LNCaP clone FGC (cell line): ENCODE results near the gene SRSF4.

ENCODE experiments used
- DNase-seq: peaks from one replicate; pipeline ENCODE4 v3.0.0-alpha.2; 2011; ENCODE audit warnings: low read depth
- H3K4me3 ChIP-seq: 2 replicates; pipeline ENCODE4 v1.5.1; 2011; ENCODE audit warnings: mild to moderate bottlenecking, low read depth, low read length, control low read depth
- CTCF ChIP-seq: IDR thresholded peaks from 2 replicates; pipeline ENCODE4 v1.5.1; 2012; ENCODE audit warnings: mild to moderate bottlenecking; ENCODE audit not compliant: control insufficient read depth, insufficient read depth; ENCODE audit errors: extremely low read depth

SRSF4 gene

GRCh38 chr1:29166291-29166878 is 15.3 kb downstream of the SRSF4 start:
- no peak overlapping the region for H3K4me3 ChIP-seq
- no peak for TF ChIP-seq CTCF
- no peak for DNase-seq

- no peak overlapping the region for H3K4me3 ChIP-seq
- DNase-seq, result no peak
- TF ChIP-seq CTCF, result no peak
Observed at GRCh38 chr1:29164588-29164987, 17.1 kb downstream of the SRSF4 start.

DNA sequence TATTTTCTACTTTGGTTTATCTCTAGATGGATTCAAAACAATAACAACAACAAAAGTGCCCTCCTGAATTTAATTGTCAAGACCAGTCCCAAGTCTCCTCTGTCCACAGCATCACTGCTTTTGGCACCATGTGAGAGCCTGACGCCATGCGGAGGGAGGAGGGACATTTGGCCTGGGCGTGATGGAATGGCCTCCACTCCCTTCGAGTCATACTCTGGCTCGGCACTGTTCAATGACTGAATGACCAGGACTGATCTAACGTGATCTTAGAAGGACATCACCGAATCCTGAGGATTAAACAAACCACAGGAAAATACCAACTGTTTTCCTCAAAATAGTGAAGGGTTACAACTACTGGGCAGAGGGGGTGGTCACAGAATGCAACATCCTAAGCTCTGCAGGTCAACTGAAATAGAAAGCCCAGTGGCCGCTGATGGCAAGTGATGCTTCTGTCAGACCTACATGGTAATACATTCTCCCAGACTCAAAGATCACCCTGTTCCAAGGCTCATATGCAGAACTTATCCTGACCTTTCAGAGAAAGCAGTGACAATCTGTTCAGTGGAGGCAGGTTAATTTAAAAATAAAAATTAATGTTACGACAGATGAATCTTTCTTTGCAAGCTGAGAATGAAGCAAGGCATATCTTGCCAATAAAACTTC is 19.1 kb downstream of the SRSF4 start:
- DNase-seq, result no peak
- no peak overlapping the region for H3K4me3 ChIP-seq
- no peak for TF ChIP-seq CTCF

DNA sequence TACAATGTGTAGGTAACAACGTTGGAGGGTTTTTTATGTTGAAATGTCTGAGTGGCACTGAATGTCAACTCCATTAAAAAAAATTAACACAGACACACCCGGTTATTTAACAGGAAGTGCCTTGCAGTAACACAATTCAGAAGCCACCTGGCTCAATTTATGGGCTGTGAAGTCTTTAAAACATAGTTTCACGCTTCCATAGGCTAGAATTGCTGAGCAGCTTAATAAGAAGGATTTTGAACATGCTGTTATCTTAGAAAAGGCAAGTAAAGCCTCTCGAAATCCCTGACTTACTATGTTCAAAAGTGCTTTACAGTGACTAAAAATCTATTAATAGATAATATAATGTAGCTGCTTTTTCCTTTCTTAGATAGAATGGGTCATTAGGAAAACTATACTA is 19.7 kb downstream of the SRSF4 start:
- no peak for TF ChIP-seq CTCF
- H3K4me3 ChIP-seq, result no peak overlapping the region
- DNase-seq, result no peak

DNA sequence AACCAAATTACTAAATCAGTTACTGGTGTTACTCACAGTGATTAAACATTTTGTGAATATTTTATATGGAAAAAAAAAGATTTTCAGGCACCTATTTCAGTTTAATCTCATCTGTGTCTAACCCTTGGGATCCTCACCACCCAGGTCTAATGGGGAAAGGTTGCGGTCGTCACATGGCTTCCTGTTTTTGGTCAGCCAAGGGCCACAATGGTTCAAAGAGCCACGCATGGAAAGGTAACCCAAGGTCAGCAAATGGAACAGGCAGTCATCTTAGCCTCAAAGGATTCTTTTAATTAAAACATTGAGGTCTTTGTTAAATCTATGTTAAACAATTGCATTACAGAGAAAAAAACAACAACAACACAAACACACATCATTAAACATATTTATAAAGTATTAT is 21.9 kb downstream of the SRSF4 start:
- no peak overlapping the region for H3K4me3 ChIP-seq
- TF ChIP-seq CTCF, result no peak
- no peak for DNase-seq

- no peak for DNase-seq
- H3K4me3 ChIP-seq, result no peak overlapping the region
- TF ChIP-seq CTCF, result no peak
Observed at GRCh38 chr1:29157269-29157601, 24.5 kb downstream of the SRSF4 start.

GRCh38 chr1:29156543-29157268 is 25.0 kb downstream of the SRSF4 start:
- no peak for TF ChIP-seq CTCF
- H3K4me3 ChIP-seq, result no peak overlapping the region
- DNase-seq, result no peak
